Hepatocyte (in vitro differentiated cells): ENCODE measurements around the gene KANK2. TPM values are rescaled to one million over a fixed set of nuclear protein-coding genes. Genes with fewer than 3 reads are reported as not detected.

ENCODE experiments used
- DNase-seq: peaks from one replicate; pipeline ENCODE4 v3.0.0-alpha.2; 2016; ENCODE audit warnings: low spot score
- H2AFZ ChIP-seq: fragments of 200-600 bp; sonication (generic); 2 replicates; pipeline ENCODE4 v1.6.0; 2016; ENCODE audit warnings: antibody characterized with exemption, mild to moderate bottlenecking
- H3K27ac ChIP-seq: fragments of 200-600 bp; sonication (generic); 2 replicates; pipeline ENCODE4 v1.5.1; 2016; ENCODE audit warnings: mild to moderate bottlenecking
- H3K27me3 ChIP-seq: fragments of 200-600 bp; sonication (generic); 2 replicates; pipeline ENCODE4 v1.6.1; 2016
- H3K36me3 ChIP-seq: fragments of 200-600 bp; sonication (generic); replicated peaks from 2 replicates; pipeline ENCODE4 v1.5.1; 2016; ENCODE audit warnings: low read depth; ENCODE audit not compliant: insufficient read depth
- H3K4me1 ChIP-seq: fragments of 200-600 bp; sonication (generic); 2 replicates; pipeline ENCODE4 v1.5.1; 2016; ENCODE audit warnings: mild to moderate bottlenecking, moderate library complexity; ENCODE audit not compliant: insufficient read depth
- H3K4me2 ChIP-seq: fragments of 200-600 bp; sonication (generic); 2 replicates; pipeline ENCODE4 v1.6.0; 2016
- H3K4me3 ChIP-seq: fragments of 200-600 bp; sonication (generic); 2 replicates; pipeline ENCODE4 v1.5.1; 2016; ENCODE audit warnings: mild to moderate bottlenecking
- H3K79me2 ChIP-seq: fragments of 200-600 bp; sonication (generic); 2 replicates; pipeline ENCODE4 v1.6.0; 2017; ENCODE audit warnings: mild to moderate bottlenecking
- H3K9me2 ChIP-seq: fragments of 200-600 bp; sonication (generic); replicated peaks from 2 replicates; pipeline ENCODE4 v1.6.0; 2017; ENCODE audit warnings: mild to moderate bottlenecking; ENCODE audit not compliant: insufficient read depth
- H3K9me3 ChIP-seq: fragments of 200-600 bp; sonication (generic); 2 replicates; pipeline ENCODE4 v1.5.1; 2016; ENCODE audit warnings: low read depth, mild to moderate bottlenecking
- H4K20me1 ChIP-seq: fragments of 200-600 bp; sonication (generic); 2 replicates; pipeline ENCODE4 v1.6.0; 2016; ENCODE audit warnings: mild to moderate bottlenecking; ENCODE audit not compliant: insufficient read depth, poor library complexity, severe bottlenecking
- CTCF ChIP-seq: fragments of 200-600 bp; sonication (generic); IDR thresholded peaks from 2 replicates; pipeline ENCODE4 v1.5.1; 2016; ENCODE audit warnings: antibody characterized with exemption, mild to moderate bottlenecking; ENCODE audit not compliant: poor library complexity
- EZH2 ChIP-seq: fragments of 200-600 bp; sonication (generic); IDR thresholded peaks from 2 replicates; pipeline ENCODE4 v1.6.1; 2016; ENCODE audit warnings: antibody characterized with exemption, mild to moderate bottlenecking, borderline replicate concordance
- EZH2phosphoT487 ChIP-seq: fragments of 200-600 bp; sonication (generic); IDR thresholded peaks from one replicate; pipeline ENCODE4 v1.6.1; 2018; ENCODE audit warnings: antibody characterized with exemption, mild to moderate bottlenecking, low read depth, moderate library complexity; ENCODE audit not compliant: unreplicated experiment, severe bottlenecking
- WGBS: methylation state at CpG from one replicate; pipeline ENCODE4 v1.1.6; 2016; ENCODE audit warnings: low lambda C conversion rate; ENCODE audit errors: missing lambda C conversion rate; 5-methylcytosine and 5-hydroxymethylcytosine counted together
- polyA plus RNA-seq: library from polyadenylated mRNA; unstranded; fragments of >200 nt; fragmentation: Nextera tagmentation; extraction: Ambion mirVana; gene quantifications from 2 replicates; pipeline ENCODE4 v1.2.1, GENCODE V29; 2016
- total RNA-seq: library from RNA; depleted of rRNA; stranded (reverse); fragments of >200 nt; gene quantifications from 2 replicates; pipeline ENCODE4 v1.2.3, GENCODE V29; 2014

Gene KANK2
- total and polyA plus RNA-seq, 2 experiments from 2014 or later = 39.6 to 60.3 TPM

- Histone ChIP-seq H3K4me3 (no peak overlapping the region), H4K20me1 (no peaks in the 10 kb centered on the region), H3K27me3 (no peaks in the 10 kb centered on the region), H3K9me2 (no peaks in the 10 kb centered on the region), H3K79me2 (no peaks in the 10 kb centered on the region), H3K36me3 (no peaks in the 10 kb centered on the region), H3K27ac (no peak overlapping the region), H3K4me2 (no peak overlapping the region), H3K9me3 (no peaks in the 10 kb centered on the region), H3K4me1 (no peaks in the 10 kb centered on the region), H2AFZ (no peak overlapping the region)
- no peak for DNase-seq
- TF ChIP-seq CTCF (no peak), EZH2phosphoT487 (no peak), EZH2 (no peak)
- WGBS = 96% methylated on average over 5 of the region's 5 CpGs
Observed at GRCh38 chr19:11234486-11235075, 37.2 kb upstream of the KANK2 start.

GRCh38 chr19:11233073-11233472 lies 35.7 kb upstream of the KANK2 start:
- Histone ChIP-seq H4K20me1 (no peaks in the 10 kb centered on the region), H3K27ac (no peak overlapping the region), H3K36me3 (no peaks in the 10 kb centered on the region), H3K79me2 (no peaks in the 10 kb centered on the region), H3K27me3 (no peaks in the 10 kb centered on the region), H3K9me2 (no peaks in the 10 kb centered on the region), H2AFZ (no peak overlapping the region), H3K4me1 (no peaks in the 10 kb centered on the region), H3K9me3 (no peaks in the 10 kb centered on the region), H3K4me3 (no peak overlapping the region), H3K4me2 (no peak overlapping the region)
- TF ChIP-seq EZH2 (no peak), CTCF (no peak), EZH2phosphoT487 (no peak)
- 96% methylated on average over 15 of the region's 15 CpGs for WGBS
- DNase-seq = no peak

DNA sequence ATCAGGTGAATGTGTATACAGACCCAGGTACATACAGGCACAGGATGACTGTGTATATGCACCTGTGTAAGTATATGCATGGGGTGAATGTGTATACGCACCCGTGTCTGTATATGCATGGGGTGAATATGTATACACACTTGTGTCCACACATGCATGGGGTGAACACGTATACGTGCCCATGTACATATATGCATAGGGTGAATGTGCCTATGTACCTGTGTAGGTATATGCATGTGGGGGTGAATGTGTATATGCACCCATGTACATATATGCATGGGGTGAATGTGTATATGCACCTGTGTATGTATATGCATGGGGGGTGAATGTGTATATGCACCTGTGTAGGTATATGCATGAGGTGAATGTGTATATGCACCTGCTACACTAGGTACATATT lies 35.2 kb upstream of the KANK2 start:
- TF ChIP-seq EZH2 (no peak), CTCF (no peak), EZH2phosphoT487 (no peak)
- no peaks in the 10 kb centered on the region for H3K4me1 ChIP-seq
- no peaks in the 10 kb centered on the region for H3K9me2 ChIP-seq
- no peak overlapping the region for H3K27ac ChIP-seq
- DNase-seq = no peak
- no peak overlapping the region for H3K4me2 ChIP-seq
- 81% methylated on average over 4 of the region's 4 CpGs for WGBS
- H3K9me3 ChIP-seq = no peaks in the 10 kb centered on the region
- no peak overlapping the region for H2AFZ ChIP-seq
- no peaks in the 10 kb centered on the region for H3K36me3 ChIP-seq
- no peak overlapping the region for H3K4me3 ChIP-seq
- no peaks in the 10 kb centered on the region for H3K27me3 ChIP-seq
- H3K79me2 ChIP-seq = no peaks in the 10 kb centered on the region
- H4K20me1 ChIP-seq = no peaks in the 10 kb centered on the region
